B cell (primary cell): Measurements from ENCODE around the gene BCAR3. TPM values are rescaled to one million over a fixed set of nuclear protein-coding genes. Genes with fewer than 3 reads are reported as not detected.
A peak's percentile ranks its signal among the peaks of the same experiment; 100 is the strongest.
"Not testable (repeated sequence)": the region's sequence is repeated elsewhere in the genome, so short reads cannot be mapped to it uniquely, and the experiment has no call there.

ENCODE experiments used
- ATAC-seq: fragments of 200-7000 bp; cut with Tn5 transposase; one replicate; pipeline ENCODE4 v1.10.0; 2021; ENCODE audit warnings: low read depth, mild to moderate bottlenecking, moderate number of reproducible peaks, moderate library complexity
- CTCF ChIA-PET: fragments of 350-600 bp; sonication (Branson Sonifier 250); formaldehyde crosslinking; loops from one replicate; lab custom pipeline; 2021; ENCODE audit warnings: antibody characterized with exemption, inconsistent platforms; lab: Charles Lee
- POLR2A ChIA-PET: fragments of 350-600 bp; sonication (Branson Sonifier 250); formaldehyde crosslinking; loops from one replicate; lab custom pipeline; 2021; ENCODE audit warnings: antibody characterized with exemption; lab: Charles Lee
- DNase-seq: peaks from one replicate; pipeline ENCODE4 v3.0.0; 2013
- H2AFZ ChIP-seq: 2 replicates; pipeline ENCODE4 v1.6.1; 2012; ENCODE audit warnings: mild to moderate bottlenecking, low read depth, low read length; ENCODE audit not compliant: insufficient read depth, poor library complexity, severe bottlenecking
- H3K27ac ChIP-seq, 2 donors: 1 replicate in 1 of 2; 2 replicates in 1 of 2; pipeline ENCODE4 v1.5.1; 2012 to 2013; ENCODE audit warnings: low read length in 2 of 2, mild to moderate bottlenecking in 2 of 2, moderate library complexity in 1 of 2
- H3K27me3 ChIP-seq, 4 experiments: fragments of 200-600 bp in 1 of 4; sonication (generic) in 1 of 4; replicated peaks in 1 of 4; 1 replicate in 2 of 4; 2 replicates in 2 of 4; pipeline versions ENCODE4 v1.6.1 to v1.7.0; 2013 to 2016; ENCODE audit warnings: low read length in 3 of 4, mild to moderate bottlenecking in 2 of 4, mixed read lengths in 1 of 4, moderate library complexity in 1 of 4; ENCODE audit not compliant: insufficient read depth in 4 of 4, control insufficient read depth in 3 of 4; ENCODE audit errors: control extremely low read depth in 1 of 4
- H3K36me3 ChIP-seq, 2 experiments: replicated peaks in 1 of 2; 1 replicate in 1 of 2; 2 replicates in 1 of 2; pipeline versions ENCODE4 v1.6.1 to v1.7.1; 2013; ENCODE audit warnings: low read length in 1 of 2; ENCODE audit not compliant: insufficient read depth in 2 of 2, control insufficient read depth in 1 of 2; ENCODE audit errors: control extremely low read depth in 1 of 2, extremely low read depth in 1 of 2
- H3K4me1 ChIP-seq, 2 donors: fragments of 200-600 bp in 1 of 2; sonication (generic) in 1 of 2; 1 replicate in 1 of 2; 2 replicates in 1 of 2; pipeline versions ENCODE4 v1.5.1 to v1.6.1; 2013 to 2017; ENCODE audit warnings: low read length in 2 of 2; ENCODE audit not compliant: control insufficient read depth in 2 of 2, insufficient read depth in 2 of 2
- H3K4me2 ChIP-seq: replicated peaks from 2 replicates; pipeline ENCODE3; 2012; ENCODE audit warnings: mild to moderate bottlenecking, low read depth, low read length; ENCODE audit not compliant: poor library complexity, severe bottlenecking
- H3K4me3 ChIP-seq, 5 experiments: fragments of 200-600 bp in 1 of 5; sonication (generic) in 1 of 5; 1 replicate in 3 of 5; 2 replicates in 2 of 5; pipeline versions ENCODE4 v1.5.1 to v1.7.0; 2011 to 2016; ENCODE audit warnings: low read length in 4 of 5, mild to moderate bottlenecking in 4 of 5, low read depth in 2 of 5, control low read depth in 1 of 5, moderate library complexity in 1 of 5; ENCODE audit not compliant: insufficient read depth in 1 of 5; ENCODE audit errors: control extremely low read depth in 1 of 5, extremely low read depth in 1 of 5
- H3K79me2 ChIP-seq: fragments of 200-600 bp; sonication (generic); one replicate; pipeline ENCODE4 v1.6.0; 2016; ENCODE audit warnings: low read length; ENCODE audit not compliant: control insufficient read depth, insufficient read depth
- H3K9ac ChIP-seq: fragments of 200-600 bp; sonication (generic); 2 replicates; pipeline ENCODE4 v1.6.1; 2017; ENCODE audit warnings: mild to moderate bottlenecking, low read length, moderate library complexity
- H3K9me3 ChIP-seq, 3 donors: one replicate each; pipeline versions ENCODE4 v1.6.1 to v1.7.1; 2013; ENCODE audit warnings: low read length in 2 of 3; ENCODE audit not compliant: control insufficient read depth in 2 of 3, insufficient read depth in 1 of 3; ENCODE audit errors: control extremely low read depth in 1 of 3
- H4K20me1 ChIP-seq: 2 replicates; pipeline ENCODE4 v1.6.0; 2012; ENCODE audit warnings: mild to moderate bottlenecking, low read length; ENCODE audit not compliant: insufficient read depth, control insufficient read depth, poor library complexity, severe bottlenecking
- H3K27ac Mint-ChIP-seq: one replicate; pipeline ENCODE4 v1.8.0; 2021; ENCODE audit warnings: mixed read lengths
- H3K27me3 Mint-ChIP-seq: one replicate; pipeline ENCODE4 v1.8.0; 2021; ENCODE audit warnings: mixed read lengths
- H3K4me1 Mint-ChIP-seq: one replicate; pipeline ENCODE4 v1.8.0; 2021; ENCODE audit warnings: mixed read lengths
- H3K4me3 Mint-ChIP-seq: one replicate; pipeline ENCODE4 v1.8.0; 2021; ENCODE audit warnings: mixed read lengths
- H3K9me3 Mint-ChIP-seq: one replicate; pipeline ENCODE4 v1.8.0; 2022; ENCODE audit warnings: mixed read lengths; ENCODE audit not compliant: insufficient read depth
- CTCF ChIP-seq: fragments of 200-600 bp; IDR thresholded peaks from one replicate; pipeline ENCODE4 v1.8.0; 2022; ENCODE audit warnings: antibody characterized with exemption, mild to moderate bottlenecking
- EZH2 ChIP-seq: IDR thresholded peaks from 2 replicates; pipeline ENCODE4 v1.6.1; 2012; ENCODE audit warnings: borderline replicate concordance, low read depth, mild to moderate bottlenecking, moderate library complexity, low read length; ENCODE audit not compliant: insufficient read depth, poor library complexity, severe bottlenecking
- WGBS: methylation state at CpG from one replicate; pipeline ENCODE4 v1.1.5; 2013; ENCODE audit warnings: missing lambda C conversion rate; ENCODE audit not compliant: insufficient coverage; 5-methylcytosine and 5-hydroxymethylcytosine counted together
- intact Hi-C: fragments of 100-400 bp; cut with micrococcal nuclease; formaldehyde crosslinking; loops from one replicate; pipeline ENCODE4 v1.10.0; 2022
- polyA plus RNA-seq: library from polyadenylated mRNA; depleted of rRNA; stranded (reverse); fragments of >200 nt; gene quantifications from 2 replicates; pipeline ENCODE4 v1.2.3, GENCODE V29; 2012
- total RNA-seq, 2 donors: library from RNA; stranded (reverse); fragments of 120-200 nt in 1 of 2; gene quantifications; 1 replicate in 1 of 2; 2 replicates in 1 of 2; pipeline versions ENCODE4 v1.2.3 to v1.2.4, GENCODE V29; 2013 to 2022

The BCAR3 gene
- total and polyA plus RNA-seq, 2 donors (not counting 1 experiment from before 2014, with no cell fraction given): 6.7 to 13.0 TPM

- ChIA-PET POLR2A (interaction anchor here (0.7 kb wide), 1 partner anchor 164 kb away, joined by 4 read pairs; no protein-coding TSS in a partner anchor), CTCF (interaction anchor here (0.6 kb wide), 1 partner anchor 98 kb away, joined by 4 read pairs; no protein-coding TSS in a partner anchor)
- no peaks in the 10 kb centered on the region for H3K9me3 Mint-ChIP-seq
- intact Hi-C loops: no loop called here
- no peak overlapping the region for H3K4me3 Mint-ChIP-seq
- H4K20me1 ChIP-seq: no peaks in the 10 kb centered on the region
- no peaks in the 10 kb centered on the region for H3K4me1 ChIP-seq
- no peaks in the 10 kb centered on the region for H3K4me1 Mint-ChIP-seq
- no peak overlapping the region for H3K4me2 ChIP-seq
- no peak overlapping the region for H2AFZ ChIP-seq
- WGBS: 93% methylated on average over 5 of the region's 7 CpGs
- no peaks in the 10 kb centered on the region for H3K9me3 ChIP-seq
- H3K27ac ChIP-seq: no peak overlapping the region
- peaks cover 0 to 6% of the 10 kb centered on the region in 2 experiments for H3K36me3 ChIP-seq
- H3K9ac ChIP-seq: no peak overlapping the region
- H3K79me2 ChIP-seq: peaks cover 13% of the 10 kb centered on the region
- DNase-seq (no peak), ATAC-seq (no peak)
- no peak overlapping the region for H3K27ac Mint-ChIP-seq
- no peak overlapping the region for H3K4me3 ChIP-seq
- TF ChIP-seq CTCF (no peak), EZH2 (no peak)
- no peaks in the 10 kb centered on the region for H3K27me3 Mint-ChIP-seq
- H3K27me3 ChIP-seq: no peaks in the 10 kb centered on the region
Observed at GRCh38 chr1:93652323-93652949, 29.2 kb downstream of the BCAR3 start.

GRCh38 chr1:93651695-93652094 lies 29.9 kb downstream of the BCAR3 start:
- TF ChIP-seq EZH2 (no peak), CTCF (no peak)
- WGBS: over 99% methylated on average over 8 of the region's 8 CpGs
- no peaks in the 10 kb centered on the region for H4K20me1 ChIP-seq

GRCh38 chr1:93650159-93650558 lies 31.5 kb downstream of the BCAR3 start:
- H3K4me3 Mint-ChIP-seq, CTCF ChIA-PET, intact Hi-C loops: not testable (repeated sequence)

More at GRCh38 chr1:93651695-93652094, 29.9 kb downstream of the BCAR3 start:
- H3K79me2 ChIP-seq: peaks cover 13% of the 10 kb centered on the region
- no peak for ATAC-seq
- no peak overlapping the region for H3K4me2 ChIP-seq
- peaks cover 0 to 6% of the 10 kb centered on the region in 2 experiments for H3K36me3 ChIP-seq
- H3K4me1 Mint-ChIP-seq: no peaks in the 10 kb centered on the region
- peak overlapping the region; percentile 11 for H3K27ac Mint-ChIP-seq
- POLR2A ChIA-PET: no interaction called here
- H3K4me3 Mint-ChIP-seq: no peak overlapping the region
- intact Hi-C loops: no loop called here
- no peaks in the 10 kb centered on the region for H3K4me1 ChIP-seq
- no peak overlapping the region for H2AFZ ChIP-seq
- H3K9me3 Mint-ChIP-seq: no peaks in the 10 kb centered on the region
- H3K9ac ChIP-seq: no peak overlapping the region
- CTCF ChIA-PET: interaction anchor here (0.7 kb wide), 1 partner anchor 22 kb away, joined by 3 read pairs; no protein-coding TSS in a partner anchor
- no peak for DNase-seq
- H3K27ac ChIP-seq: no peak overlapping the region
- H3K9me3 ChIP-seq: no peaks in the 10 kb centered on the region
- no peaks in the 10 kb centered on the region for H3K27me3 Mint-ChIP-seq
- no peak overlapping the region for H3K4me3 ChIP-seq
- H3K27me3 ChIP-seq: no peaks in the 10 kb centered on the region

More at GRCh38 chr1:93650159-93650558, 31.5 kb downstream of the BCAR3 start:
- H3K4me1 ChIP-seq, H3K9me3 Mint-ChIP-seq, H3K36me3 ChIP-seq, H3K9ac ChIP-seq, H3K4me2 ChIP-seq, DNase-seq, H4K20me1 ChIP-seq, POLR2A ChIA-PET, H3K27me3 Mint-ChIP-seq, H3K27me3 ChIP-seq, H3K4me1 Mint-ChIP-seq, H3K27ac Mint-ChIP-seq, H2AFZ ChIP-seq, H3K79me2 ChIP-seq, H3K9me3 ChIP-seq, ATAC-seq, H3K4me3 ChIP-seq, H3K27ac ChIP-seq: not testable (repeated sequence)
- WGBS: 100% methylated on average over 5 of the region's 5 CpGs
